HepG2 (cell line): ENCODE results near the gene WWP2. TPM values are rescaled to one million over a fixed set of nuclear protein-coding genes. Genes with fewer than 3 reads are reported as not detected.

ENCODE experiments used
- CBX2 ChIP-seq, 2 experiments: fragments of 200-600 bp in 1 of 2; sonication (generic); formaldehyde crosslinking in 1 of 2; IDR thresholded peaks; 2 replicates each; pipeline versions ENCODE4 v1.7.0 to v1.8.1; 2018 to 2022; ENCODE audit warnings: low read depth in 2 of 2, low read length in 1 of 2, mild to moderate bottlenecking in 1 of 2, missing genetic modification reagents in 1 of 2
- EHMT2 ChIP-seq: fragments of 200-600 bp; sonication (generic); IDR thresholded peaks from 2 replicates; pipeline ENCODE4 v1.7.0; 2017; ENCODE audit warnings: antibody characterized with exemption, low read depth, low read length, borderline replicate concordance
- GATA4 ChIP-seq: sonication (generic); IDR thresholded peaks from 2 replicates; pipeline ENCODE4 v1.6.1; 2016; ENCODE audit warnings: antibody characterized with exemption, low read depth, borderline replicate concordance
- HNF1A ChIP-seq, 2 experiments: sonication (generic) in 1 of 2; formaldehyde crosslinking in 1 of 2; IDR thresholded peaks; 2 replicates each; pipeline versions ENCODE4 v1.4.0 to v1.6.1; 2016 to 2020; ENCODE audit warnings: borderline replicate concordance in 1 of 2, low read depth in 1 of 2, mild to moderate bottlenecking in 1 of 2, missing genetic modification reagents in 1 of 2
- JUN ChIP-seq: sonication (generic); formaldehyde crosslinking; IDR thresholded peaks from 2 replicates; pipeline ENCODE4 v1.4.0; 2020; ENCODE audit warnings: mild to moderate bottlenecking, missing genetic modification reagents
- JUND ChIP-seq: sonication (generic); formaldehyde crosslinking; IDR thresholded peaks from 2 replicates; pipeline ENCODE4 v1.8.0; 2022; ENCODE audit warnings: mild to moderate bottlenecking, missing genetic modification reagents
- KLF12 ChIP-seq: sonication (generic); formaldehyde crosslinking; IDR thresholded peaks from 2 replicates; pipeline ENCODE4 v1.4.0; 2020; ENCODE audit warnings: missing genetic modification reagents, borderline replicate concordance
- MEF2D ChIP-seq: sonication (generic); formaldehyde crosslinking; IDR thresholded peaks from 2 replicates; pipeline ENCODE4 v1.5.1; 2020; ENCODE audit warnings: mild to moderate bottlenecking, missing genetic modification reagents
- PCBP2 ChIP-seq: fragments of 200-400 bp; formaldehyde crosslinking; optimal IDR thresholded peaks from 2 replicates; pipeline ENCODE3; 2018; ENCODE audit warnings: low read length, low read depth; ENCODE audit not compliant: poor library complexity, severe bottlenecking
- SYNCRIP ChIP-seq: fragments of 200-400 bp; formaldehyde crosslinking; IDR thresholded peaks from 2 replicates; pipeline ENCODE4 v1.6.1; 2018; ENCODE audit warnings: mild to moderate bottlenecking, low read depth, low read length; ENCODE audit not compliant: insufficient read depth
- ZC3H13 ChIP-seq: sonication (generic); formaldehyde crosslinking; IDR thresholded peaks from 2 replicates; pipeline ENCODE4 v1.8.1; 2023; ENCODE audit warnings: mild to moderate bottlenecking, missing genetic modification reagents, moderate library complexity
- ZNF142 ChIP-seq: sonication (generic); formaldehyde crosslinking; IDR thresholded peaks from 2 replicates; pipeline ENCODE4 v1.4.0; 2020; ENCODE audit warnings: missing genetic modification reagents
- ZNF207 ChIP-seq: fragments of 450-650 bp; IDR thresholded peaks from 2 replicates; pipeline ENCODE4 v1.6.1; 2016; ENCODE audit warnings: antibody characterized with exemption, borderline replicate concordance
- ZNF770 ChIP-seq: sonication (generic); formaldehyde crosslinking; IDR thresholded peaks from 2 replicates; pipeline ENCODE4 v1.5.0; 2020; ENCODE audit warnings: mild to moderate bottlenecking, missing genetic modification reagents
- ZNF780A ChIP-seq: sonication (generic); formaldehyde crosslinking; IDR thresholded peaks from 2 replicates; pipeline ENCODE4 v1.8.0; 2022; ENCODE audit warnings: mild to moderate bottlenecking, missing genetic modification reagents, moderate library complexity
- polyA plus RNA-seq, 8 experiments: library from polyadenylated mRNA; depleted of rRNA in 3 of 8; stranded (reverse) in 7 of 8; unstranded in 1 of 8; fragments of >200 nt; fragmentation: Illumina TruSeq in 4 of 8; extraction: Trizol in 4 of 8; gene quantifications; 2 replicates each; pipeline versions ENCODE4 v1.2.1 to v1.2.3, GENCODE V29; 2011 to 2016; ENCODE audit warnings: low read depth in 4 of 8, missing spikeins in 1 of 8, mixed read lengths in 1 of 8; ENCODE audit not compliant: insufficient read depth in 1 of 8
- total RNA-seq, 5 experiments: library from RNA; depleted of rRNA; stranded (reverse); fragments of >200 nt; fragmentation: Illumina TruSeq; extraction: Trizol; gene quantifications; 2 replicates each; pipeline ENCODE4 v1.2.3, GENCODE V29; 2016; ENCODE audit warnings: low read depth in 1 of 5

WWP2 gene
- total and polyA plus RNA-seq, 2 of the 13 experiments (the other 11 are each of a cell fraction or from before 2014, with no cell fraction given): 11.4 to 28.2 TPM

- TF ChIP-seq ZNF207 (no peak), MEF2D (peak; percentile 76; the same call in 1 of the 2 replicates), SYNCRIP (no peak), GATA4 (peak; percentile 70; the same call in 1 of the 2 replicates), KLF12 (CRISPR knock-in tag) (no peak), PCBP2 (no peak), HNF1A (IDR thresholded peaks at IDR 0.05; ENCODE audit: low read depth) (no peak), HNF1A (CRISPR knock-in tag; IDR thresholded peaks at IDR 0.05; ENCODE audit: borderline replicate concordance) (peak; percentile 39; the same call in 1 of the 2 replicates), JUN (CRISPR knock-in tag) (no peak), ZNF142 (CRISPR knock-in tag) (no peak), ZC3H13 (CRISPR knock-in tag) (peak; percentile 65), ZNF780A (CRISPR knock-in tag) (no peak; the same call in 1 of the 2 replicates), ZNF770 (CRISPR knock-in tag) (peak; percentile 52; the same call in 1 of the 2 replicates), JUND (CRISPR knock-in tag) (no peak), CBX2 (IDR thresholded peaks at IDR 0.05; ENCODE audit: low read depth, low read length) (no peak), CBX2 (CRISPR knock-in tag; IDR thresholded peaks at IDR 0.05; ENCODE audit: low read depth) (no peak), EHMT2 (no peak)
These were observed 35.6 kb upstream of the WWP2 start, which contains the start of gene NQO1 (continued) for GRCh38 chr16:69726313-69727060.
